Measurements from ENCODE around the gene HOXA6.

Gene HOXA6

GRCh38 chr7:27149842-27150567, 2.4 kb upstream of the HOXA6 start:
- DNase-seq = no peak

- DNase-seq = no peak
Measured at GRCh38 chr7:27148756-27149641, 1.4 kb upstream of the HOXA6 start.

- DNase-seq = no peak
Measured at GRCh38 chr7:27148031-27148755, 619 bp upstream of the HOXA6 start.

- DNase-seq = no peak
Measured at GRCh38 chr7:27146491-27147198, 929 bp downstream of the HOXA6 start.

GRCh38 chr7:27145914-27146412, 1.6 kb downstream of the HOXA6 start:
- DNase-seq = no peak

GRCh38 chr7:27145165-27145913, 2.2 kb downstream of the HOXA6 start:
- DNase-seq = no peak

GRCh38 chr7:27144781-27145164, 2.8 kb downstream of the HOXA6 start:
- no peak for DNase-seq

GRCh38 chr7:27143950-27144780, 3.4 kb downstream of the HOXA6 start:
- DNase-seq = no peak

- no peak for DNase-seq
Measured at GRCh38 chr7:27143023-27143949, 4.3 kb downstream of the HOXA6 start, which contains the start of gene HOXA5. Gene HOXA5 (minus strand): TSS chr7:27143681. CDS start chr7:27143607, 74 bp downstream.

- DNase-seq = no peak
Measured at GRCh38 chr7:27142580-27143022, 5.0 kb downstream of the HOXA6 start.

- no peak for DNase-seq
Measured at GRCh38 chr7:27141923-27142579, 5.5 kb downstream of the HOXA6 start.

GRCh38 chr7:27141137-27141922, 6.2 kb downstream of the HOXA6 start:
- no peak for DNase-seq

GRCh38 chr7:27140126-27140857, 7.3 kb downstream of the HOXA6 start:
- DNase-seq = no peak

GRCh38 chr7:27139334-27140125, 8.0 kb downstream of the HOXA6 start:
- DNase-seq = no peak

- no peak for DNase-seq
Measured at GRCh38 chr7:27138985-27139333, 8.6 kb downstream of the HOXA6 start.

GRCh38 chr7:27138472-27138871, 9.1 kb downstream of the HOXA6 start:
- DNase-seq = no peak

All from central memory CD4-positive, alpha-beta T cell (primary cell).